Cortex of kidney (tissue), 1 donor: ENCODE data around the gene COL27A1.

ENCODE experiments used
- DNase-seq: peaks from one replicate; lab custom pipeline; 2025; lab: John Stamatoyannopoulos, UW

The COL27A1 gene

DNA sequence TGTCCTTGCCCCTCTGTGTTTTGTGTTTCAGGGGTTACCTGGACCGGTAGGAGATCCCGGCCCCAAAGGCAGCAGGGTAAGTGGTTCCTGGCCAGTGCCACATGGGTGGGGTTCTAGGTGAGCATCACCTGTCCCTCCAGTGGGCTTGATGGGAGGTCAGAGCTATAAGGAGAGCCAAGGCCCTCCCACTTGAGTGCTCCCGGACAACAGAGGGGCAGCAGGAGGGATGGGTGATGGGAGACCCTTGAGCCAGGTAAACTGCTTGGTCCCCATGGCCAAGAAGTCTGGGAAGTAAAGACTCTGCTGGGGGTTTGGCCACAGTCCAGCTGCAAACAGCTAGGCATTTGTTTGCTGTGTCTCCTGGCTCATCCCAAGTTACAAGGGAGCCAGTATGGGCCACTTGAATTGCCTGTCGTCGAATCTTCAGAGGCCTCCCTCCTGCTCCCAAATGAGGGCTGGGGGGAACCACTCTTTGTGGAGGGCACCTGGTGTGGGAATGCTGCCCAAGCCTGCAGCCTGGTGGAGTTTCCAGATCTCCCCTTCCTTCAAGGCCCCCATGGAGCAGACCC lies 51.0 kb downstream of the COL27A1 start:
- DNase-seq: no peak

DNA sequence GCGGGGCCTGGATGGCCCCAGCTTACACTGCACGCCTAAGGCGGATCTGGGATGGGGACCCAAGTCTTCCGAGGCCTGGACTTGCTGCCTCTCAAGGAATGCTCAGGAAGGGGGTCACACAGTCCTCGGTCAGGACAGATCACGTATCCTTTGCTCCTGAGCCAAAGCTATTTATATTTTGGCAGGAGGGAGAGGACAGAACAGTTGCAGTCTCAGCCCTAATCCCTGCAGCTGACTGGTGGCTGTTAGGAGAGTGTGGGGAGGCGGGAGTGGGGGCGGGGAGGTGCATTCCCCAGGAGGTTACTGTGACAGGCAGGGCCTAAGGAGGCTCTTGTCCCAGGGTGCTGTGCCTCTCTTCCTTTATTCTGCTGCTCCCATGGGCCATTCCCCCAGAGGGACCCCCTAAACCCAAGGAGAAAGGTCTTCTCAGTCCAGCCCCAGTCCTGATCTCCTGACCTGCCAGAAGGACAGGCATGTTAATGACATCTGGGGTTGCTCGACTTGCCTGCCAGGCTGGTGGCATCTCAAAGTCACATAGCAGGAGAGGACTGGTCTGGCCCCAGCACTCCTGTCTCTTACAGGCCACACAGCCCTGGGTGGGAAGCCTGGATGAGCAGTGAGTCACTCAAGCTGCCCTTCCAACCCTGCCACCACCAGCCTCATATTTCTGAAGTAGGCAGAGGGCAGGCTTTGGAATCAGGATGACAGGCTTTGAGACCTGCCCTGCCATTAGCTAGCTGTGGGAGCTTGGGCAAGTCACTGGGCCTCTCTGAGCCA lies 51.9 kb downstream of the COL27A1 start:
- no peak for DNase-seq

DNA sequence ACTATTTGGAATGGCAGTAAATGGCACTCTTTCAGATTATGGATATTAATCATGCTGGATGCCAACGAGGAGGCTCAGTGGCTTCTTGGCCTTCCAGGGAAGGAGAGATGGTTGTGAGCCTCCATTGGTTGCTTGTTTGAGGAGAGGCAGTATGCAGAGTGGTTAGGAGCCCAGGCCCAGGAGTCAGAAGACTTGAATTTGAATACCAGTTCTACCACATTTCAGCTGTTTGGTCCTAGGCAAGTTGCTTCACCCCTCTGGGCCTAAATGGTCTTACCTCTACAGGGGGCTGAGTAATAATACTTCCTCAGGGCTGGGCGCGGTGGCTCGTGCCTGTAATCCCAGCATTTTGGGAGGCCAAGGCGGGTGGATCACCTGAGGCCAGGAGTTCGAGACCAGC lies 52.5 kb downstream of the COL27A1 start:
- no peak for DNase-seq

DNA sequence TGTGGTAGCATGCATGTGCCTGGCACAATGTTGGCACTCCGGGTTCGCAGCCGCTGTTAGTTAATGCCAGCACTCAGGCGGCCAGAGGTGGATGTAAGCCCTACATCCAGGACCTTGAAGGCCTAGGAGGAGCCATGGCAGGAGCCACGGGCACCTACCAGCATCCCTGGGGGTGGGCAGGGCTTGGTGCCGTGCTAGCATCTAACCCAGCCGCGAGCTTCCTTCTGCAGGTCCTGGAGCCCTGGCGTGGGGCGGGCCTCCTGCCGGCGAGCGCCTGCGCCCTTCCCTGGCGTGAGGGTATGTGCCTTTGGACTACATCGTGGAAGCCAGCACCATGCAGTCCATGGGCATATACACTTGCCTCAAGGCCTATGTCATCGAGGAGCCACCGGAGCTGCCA lies 53.8 kb downstream of the COL27A1 start:
- no peak for DNase-seq

DNA sequence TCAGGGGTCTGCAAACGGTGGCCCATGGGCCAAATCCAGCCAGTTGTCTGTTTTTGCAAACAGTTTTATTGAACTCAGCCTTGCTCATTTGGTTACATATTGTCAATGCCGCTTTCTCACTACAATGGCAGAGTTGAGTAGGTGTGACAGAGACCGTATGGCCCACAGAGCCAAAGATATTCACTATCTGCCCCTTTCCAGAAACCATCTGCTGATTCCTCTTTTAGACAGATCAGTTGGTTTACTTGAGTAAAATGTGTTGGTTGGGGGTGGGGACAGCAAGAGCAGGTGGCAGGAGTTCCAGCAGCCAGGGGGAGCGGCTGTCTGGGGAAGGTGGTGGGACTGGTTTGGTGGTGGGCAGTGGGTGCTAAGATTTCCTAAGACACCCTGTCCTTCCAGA lies 54.8 kb downstream of the COL27A1 start:
- no peak for DNase-seq

DNA sequence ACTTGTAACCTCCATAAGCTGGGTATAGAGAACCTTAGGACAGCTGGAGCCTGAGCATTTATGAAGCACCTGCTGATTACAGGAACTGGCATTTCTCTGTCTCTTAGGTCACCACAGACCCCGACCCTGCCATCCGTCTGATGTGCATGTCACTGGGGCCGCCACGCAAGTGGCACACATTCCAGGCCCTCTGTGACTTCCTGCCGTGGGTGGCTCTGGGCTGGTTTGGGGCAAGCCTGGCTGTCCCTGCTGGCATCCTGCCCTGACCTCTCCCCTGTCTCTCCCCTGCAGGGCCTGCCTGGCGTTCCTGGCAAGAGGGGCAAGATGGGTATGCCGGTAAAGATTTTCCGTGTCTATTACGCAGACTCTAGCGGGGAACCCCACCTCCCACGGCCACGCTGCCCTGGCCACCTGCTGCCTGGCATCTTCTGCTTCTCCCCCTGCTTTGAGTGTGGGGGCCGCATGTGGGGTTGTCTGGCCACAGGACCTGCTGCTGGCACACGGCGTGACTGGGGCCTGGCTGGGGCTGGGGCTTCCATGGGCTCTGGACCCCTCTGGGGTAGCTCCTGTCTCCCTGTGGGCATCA lies 55.4 kb downstream of the COL27A1 start:
- no peak for DNase-seq

DNA sequence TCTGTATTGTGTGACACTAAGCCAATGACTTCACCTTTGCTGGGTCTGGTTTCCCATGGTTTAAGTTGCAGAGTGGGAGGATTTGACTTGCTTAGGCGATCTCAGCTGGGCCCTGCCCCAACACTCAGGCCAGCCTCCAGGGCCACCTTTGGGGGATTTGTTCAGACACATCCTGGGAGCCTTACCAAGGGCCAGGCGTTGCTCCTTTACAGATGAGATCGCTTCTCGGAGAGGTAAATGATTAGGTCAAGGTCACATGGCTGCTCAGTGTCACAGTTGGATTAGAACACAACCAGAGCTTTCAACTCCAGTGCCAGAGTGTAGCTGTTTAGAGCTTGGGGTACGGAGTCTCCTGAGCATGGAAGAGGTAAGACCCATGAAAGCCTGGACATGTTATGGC lies 57.5 kb downstream of the COL27A1 start:
- DNase-seq: no peak

DNA sequence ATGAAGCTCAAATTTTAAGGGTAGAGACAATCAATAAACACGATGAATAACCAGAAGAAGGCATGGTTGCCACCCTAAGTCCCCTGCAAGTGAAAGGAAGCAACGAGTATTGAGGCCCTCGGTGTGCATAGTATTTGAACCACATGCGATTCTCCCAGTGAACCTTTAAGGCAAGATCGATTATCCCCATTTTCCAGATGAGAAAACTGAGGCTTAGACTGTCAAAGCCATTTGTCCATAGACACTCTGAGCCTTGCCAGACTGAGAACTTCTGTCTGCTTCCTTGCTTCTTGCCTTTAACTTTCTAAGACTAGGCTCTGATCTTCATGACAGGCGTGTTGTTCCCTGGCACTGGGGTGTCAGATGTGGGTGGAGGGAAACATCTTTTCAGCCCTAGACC lies 58.2 kb downstream of the COL27A1 start:
- no peak for DNase-seq

DNA sequence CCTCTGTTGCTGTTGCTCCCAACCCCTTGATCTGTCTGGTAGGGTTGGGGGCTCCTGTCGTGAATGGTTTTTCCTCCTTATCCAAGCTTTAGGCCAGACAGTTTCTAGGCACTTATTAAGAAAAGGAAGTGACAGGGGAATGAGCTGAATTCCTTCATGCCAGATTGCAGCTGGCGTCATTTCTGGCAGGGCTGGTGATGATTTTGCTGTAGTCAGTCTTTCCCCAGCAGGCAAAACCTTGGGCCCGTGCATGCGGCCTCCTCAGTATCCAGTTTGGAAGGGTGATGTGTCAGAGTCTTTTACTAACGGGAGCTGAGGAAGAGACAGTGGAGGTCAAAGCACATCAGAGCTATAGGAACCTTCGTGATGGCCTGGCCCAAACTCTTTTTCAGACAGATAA lies 58.8 kb downstream of the COL27A1 start:
- DNase-seq: no peak

DNA sequence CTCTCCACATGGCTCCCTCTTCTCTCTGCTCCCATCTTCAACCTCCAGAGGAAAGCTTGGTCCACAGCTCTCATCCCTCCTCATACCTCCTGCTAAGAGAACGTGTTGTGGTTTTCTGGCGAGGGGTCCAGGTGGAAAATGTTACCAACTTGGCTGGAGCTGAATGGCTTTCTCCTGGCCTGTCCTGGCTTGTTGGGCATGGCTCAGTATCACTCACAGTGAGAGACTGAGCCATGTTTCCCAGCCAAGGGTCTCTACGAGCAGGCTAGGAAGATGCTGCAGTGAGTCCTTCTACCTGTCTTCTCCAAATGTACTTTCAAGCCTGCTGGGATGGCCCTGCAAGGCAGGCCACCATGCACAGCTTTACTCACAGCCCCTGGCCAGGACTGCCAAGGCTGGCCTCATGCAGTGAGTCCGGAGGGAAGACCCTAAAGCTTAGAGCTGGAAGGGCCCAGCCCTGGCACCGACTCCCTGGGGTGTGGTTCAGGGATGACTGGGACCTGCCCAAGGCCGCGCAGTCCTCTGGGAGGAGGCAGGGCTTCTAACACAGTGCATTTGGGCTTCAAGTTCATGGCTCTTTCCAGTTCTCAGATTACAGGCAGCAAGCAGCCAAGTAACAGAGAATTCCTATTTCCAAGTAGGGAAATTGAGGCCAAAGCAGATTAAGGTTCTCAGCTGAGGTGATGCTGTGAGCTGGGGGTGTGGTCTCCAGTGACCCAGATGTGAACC lies 59.5 kb downstream of the COL27A1 start:
- no peak for DNase-seq

DNA sequence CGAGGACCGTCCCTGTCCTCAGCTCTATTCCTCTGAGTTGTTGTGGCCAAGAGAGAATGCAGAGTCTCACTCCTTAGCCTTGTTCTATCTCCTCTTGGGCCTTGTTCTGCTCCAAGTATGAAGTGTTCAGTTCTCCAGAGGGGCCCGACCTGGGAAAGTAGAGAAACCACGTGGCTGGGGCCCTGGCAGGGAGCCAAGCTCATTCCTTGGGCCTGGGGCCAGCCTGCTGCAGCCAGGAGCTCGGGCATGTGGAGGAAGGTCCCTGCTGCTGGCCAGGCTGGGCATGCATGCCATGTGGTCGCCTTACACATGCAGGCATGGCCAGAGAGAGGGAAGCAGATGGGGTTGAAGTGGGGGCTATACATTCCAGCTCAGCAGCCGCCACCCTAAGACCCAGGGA lies 60.7 kb downstream of the COL27A1 start:
- no peak for DNase-seq

DNA sequence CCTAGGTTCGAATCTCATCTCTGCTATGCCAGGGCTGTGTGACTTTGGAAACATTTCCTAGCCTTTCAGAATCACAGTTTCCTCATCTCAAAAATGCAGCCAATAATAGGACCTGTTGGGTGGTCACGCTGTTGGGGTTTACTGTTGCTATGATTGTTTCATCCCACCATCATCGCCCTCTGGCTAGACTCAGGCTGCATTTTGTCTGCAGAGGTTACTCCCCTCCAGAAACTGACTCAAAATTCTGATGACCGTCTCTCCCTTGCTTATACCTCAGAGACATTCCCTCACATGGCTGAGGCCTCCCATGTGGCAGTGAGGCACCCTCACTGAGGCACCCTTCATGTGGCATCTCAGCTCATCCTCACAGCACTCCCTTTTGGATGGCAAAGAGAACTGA lies 61.6 kb downstream of the COL27A1 start:
- DNase-seq: no peak

DNA sequence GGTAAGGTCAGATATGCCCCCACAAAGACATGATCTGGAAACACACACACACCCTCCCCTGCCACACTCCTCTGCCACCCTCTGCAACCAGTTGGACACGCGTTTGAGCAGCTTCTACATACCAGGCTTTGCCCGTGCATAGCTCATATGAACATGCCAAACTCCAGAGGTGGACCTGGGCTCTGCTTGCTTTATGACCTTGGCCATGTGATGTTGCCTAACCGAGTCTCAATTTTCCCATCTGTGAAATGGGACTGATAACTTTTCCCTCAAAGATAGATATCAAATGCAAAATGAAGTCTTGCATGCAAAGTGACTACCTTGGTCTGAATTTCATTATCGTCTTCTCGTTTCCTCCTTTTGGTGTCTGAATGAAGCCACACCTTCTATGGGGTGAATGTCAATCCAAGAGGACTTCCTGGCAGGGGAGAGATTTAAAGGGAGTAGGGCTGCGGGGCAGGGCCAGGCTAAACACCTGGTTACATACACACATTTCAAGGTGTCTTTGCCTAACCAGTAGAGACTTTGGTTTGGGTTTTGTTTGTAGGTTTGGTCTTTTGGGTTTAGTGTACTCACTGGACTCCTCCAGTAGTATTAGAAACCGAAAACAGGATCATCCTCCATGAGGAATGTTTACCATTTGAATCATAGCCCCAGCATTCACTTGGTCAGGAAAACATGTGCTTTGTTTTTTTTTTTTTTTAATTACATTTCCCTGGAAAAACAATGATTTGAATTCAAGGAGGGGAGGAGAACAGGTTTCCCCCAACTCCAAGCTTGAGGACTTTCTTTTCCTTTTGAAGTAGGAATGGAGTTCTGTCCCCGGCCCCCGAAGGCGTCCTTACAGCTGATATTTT lies 63.2 kb downstream of the COL27A1 start:
- DNase-seq: no peak

DNA sequence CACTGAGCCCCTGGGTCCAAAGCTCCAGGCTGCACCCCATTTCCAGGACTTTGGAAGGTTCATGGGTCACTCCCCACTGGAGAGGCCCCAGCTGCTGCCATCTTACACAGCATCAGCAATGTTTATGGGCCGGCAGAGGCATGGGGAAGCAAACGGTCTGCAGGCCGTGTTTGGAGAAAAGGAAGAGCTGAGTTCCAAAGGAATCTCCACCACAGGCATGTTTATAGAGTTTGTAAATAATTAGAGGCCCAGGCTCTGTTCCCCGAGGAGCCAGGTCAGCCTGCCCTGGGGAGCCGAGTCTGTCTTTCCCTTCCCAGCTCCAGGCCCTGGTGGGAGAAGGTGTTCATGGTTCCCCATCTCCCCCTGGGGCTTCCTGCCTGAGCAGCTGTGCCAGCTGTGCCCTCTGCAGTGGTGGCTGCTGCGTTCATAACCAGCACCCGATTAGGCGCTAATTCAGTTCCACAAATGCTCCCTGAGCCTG lies 64.8 kb downstream of the COL27A1 start:
- DNase-seq: no peak

DNA sequence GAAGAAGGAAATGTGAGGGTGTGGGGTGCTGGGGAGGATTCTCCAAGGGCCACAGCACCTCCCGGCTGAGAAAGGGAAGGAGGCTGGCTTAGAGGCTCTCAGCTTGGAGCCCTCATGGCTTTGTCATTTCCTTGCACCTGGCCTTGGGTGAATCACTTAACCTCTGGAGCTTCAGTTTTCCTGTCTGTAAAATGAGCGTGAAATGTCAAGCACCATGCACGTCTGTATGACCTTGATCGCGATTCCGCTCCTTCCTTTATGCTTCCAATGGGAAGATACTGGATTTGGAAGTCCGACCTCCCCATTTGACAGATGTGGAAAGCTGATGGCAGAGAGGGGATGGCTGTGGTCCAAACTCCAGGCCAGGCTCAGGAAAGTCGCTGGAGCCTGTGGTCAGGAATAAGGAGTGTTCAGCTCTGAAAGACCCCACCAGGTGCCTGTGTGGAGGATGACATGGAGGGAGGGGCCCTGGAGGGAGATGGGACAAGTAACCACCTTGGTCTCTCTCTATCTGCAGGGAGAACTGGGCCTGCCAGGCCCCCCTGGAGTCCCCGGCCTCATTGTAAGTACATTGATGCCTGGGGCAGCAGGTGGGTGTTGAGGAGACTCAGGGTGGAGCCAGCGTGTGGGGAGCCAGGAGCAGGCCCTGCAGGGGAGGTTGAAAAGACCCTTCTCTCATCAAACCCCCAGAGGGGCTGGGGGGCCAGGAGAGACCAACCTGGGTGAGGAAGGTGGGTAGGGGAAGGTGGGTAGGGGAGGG lies 66.5 kb downstream of the COL27A1 start:
- DNase-seq: no peak

DNA sequence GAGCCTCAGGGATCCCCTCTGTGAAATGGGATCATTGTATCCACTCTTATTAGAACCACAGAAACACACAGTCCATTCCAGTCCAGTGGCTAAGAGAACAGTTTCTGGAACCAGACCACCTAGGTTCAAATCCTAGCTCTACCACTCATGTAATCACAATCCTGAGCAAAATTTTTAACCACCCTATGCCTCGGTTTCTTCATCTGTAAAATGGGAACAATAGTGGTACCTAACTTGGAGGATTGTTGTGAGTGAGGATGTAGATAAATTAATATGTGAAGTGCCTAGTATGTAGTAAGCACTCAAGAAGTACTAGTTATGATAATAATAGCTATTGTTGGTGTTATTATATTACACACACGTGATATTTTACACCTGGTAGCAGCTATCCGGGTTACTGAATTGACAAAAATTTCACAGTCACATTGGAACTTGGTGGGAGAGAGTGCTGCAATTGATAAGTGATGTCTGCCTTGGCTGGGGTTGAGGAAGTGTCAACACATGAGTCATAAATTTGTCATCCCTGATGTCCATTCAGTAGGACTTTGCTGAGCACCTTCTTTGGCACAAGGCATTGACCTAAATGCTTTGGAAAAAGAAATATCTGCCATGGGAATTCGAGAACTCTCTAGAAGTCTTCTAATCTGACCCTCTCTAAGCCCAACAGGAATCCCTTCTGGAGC lies 68.4 kb downstream of the COL27A1 start:
- DNase-seq: no peak

DNA sequence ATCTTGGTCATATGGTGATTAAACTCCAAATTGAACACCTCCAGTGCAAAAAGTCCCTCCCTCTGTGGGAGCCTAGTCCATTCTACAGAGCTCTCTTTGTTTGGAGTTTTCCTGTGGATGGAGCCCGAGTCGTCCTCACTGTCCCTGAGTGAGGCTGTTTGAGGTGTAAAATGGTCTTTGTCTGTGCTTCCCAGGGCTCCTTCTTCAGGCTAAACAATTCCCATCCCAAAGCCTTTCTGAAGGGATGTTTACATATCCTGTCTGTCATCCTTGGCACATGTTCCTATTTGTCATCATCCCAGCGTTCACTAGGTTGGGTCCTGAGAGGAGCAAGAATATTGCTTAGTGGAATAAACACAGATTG lies 68.9 kb downstream of the COL27A1 start:
- DNase-seq: no peak

DNA sequence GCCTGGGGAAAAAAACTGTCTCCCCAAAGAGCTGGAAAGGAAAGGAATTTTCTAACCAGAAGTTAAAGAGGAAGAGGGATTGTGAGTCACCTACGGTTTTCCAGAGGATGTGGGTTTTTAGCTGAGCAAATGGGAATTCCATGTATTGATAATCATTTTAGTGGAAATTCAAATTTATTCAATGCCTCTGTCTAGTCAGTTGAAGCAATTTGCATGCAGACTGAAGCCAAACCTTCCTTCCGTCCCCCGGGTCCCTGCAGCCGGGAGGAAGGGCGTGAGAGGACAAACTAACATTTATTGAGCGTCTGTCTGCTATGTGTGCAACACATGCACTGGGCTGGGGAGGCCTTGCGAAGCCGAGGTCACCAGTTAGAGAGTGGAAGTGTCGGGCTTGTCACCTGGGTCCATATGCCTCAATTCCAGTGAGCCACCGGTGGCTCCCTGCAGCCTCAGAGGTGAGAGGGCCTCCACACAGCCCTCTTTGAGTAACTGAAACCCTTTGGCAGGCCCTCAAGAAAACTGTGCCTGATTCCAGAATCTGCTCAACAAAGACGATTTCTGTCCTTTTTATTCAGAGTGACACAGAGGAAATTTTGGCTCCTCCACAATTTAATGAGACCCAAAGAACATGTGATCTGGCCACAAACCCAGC lies 70.3 kb downstream of the COL27A1 start:
- no peak for DNase-seq

DNA sequence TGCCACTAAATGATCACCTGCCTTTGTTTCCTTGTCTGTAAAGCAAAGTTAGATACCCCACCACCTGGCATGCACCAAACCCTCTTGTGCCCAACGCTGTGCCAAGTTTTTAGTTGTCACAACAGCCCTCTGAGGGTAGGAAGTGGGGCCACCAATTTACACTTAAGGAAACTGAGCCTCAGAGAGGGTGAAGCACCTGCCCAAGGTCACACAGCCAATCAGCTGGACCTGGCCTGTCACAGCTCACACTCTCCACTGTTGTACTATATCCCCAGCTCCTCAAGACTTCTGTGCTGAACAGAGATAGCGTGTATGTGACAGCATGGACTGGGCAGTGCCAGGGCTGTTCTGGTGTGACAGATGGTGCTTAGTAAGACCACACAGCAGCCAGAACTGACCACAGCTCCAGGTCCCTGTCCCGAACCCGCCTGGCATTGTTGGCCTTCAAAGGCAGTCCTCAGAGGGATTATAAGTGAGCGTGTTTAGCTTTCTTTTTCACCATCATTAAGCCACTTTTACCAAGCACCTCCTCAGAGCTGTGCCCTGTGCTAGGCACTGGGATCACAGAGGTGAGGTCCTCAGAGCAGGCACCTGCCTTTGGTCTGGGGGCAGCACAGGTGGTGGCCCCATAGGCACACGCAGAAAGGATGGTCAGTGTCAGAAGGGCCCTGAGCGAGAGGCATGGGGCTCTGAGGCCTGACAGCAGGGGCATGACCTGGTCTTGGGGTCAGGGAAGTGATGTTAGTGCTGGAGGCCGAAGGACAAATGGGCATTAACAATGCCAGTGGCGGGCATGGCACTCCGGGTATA lies 71.1 kb downstream of the COL27A1 start:
- no peak for DNase-seq
